Measurements from ENCODE around the gene LIMS3.
"Not testable (repeated sequence)": the region's sequence is repeated elsewhere in the genome, so short reads cannot be mapped to it uniquely, and the experiment has no call there.

LIMS3 gene

DNA sequence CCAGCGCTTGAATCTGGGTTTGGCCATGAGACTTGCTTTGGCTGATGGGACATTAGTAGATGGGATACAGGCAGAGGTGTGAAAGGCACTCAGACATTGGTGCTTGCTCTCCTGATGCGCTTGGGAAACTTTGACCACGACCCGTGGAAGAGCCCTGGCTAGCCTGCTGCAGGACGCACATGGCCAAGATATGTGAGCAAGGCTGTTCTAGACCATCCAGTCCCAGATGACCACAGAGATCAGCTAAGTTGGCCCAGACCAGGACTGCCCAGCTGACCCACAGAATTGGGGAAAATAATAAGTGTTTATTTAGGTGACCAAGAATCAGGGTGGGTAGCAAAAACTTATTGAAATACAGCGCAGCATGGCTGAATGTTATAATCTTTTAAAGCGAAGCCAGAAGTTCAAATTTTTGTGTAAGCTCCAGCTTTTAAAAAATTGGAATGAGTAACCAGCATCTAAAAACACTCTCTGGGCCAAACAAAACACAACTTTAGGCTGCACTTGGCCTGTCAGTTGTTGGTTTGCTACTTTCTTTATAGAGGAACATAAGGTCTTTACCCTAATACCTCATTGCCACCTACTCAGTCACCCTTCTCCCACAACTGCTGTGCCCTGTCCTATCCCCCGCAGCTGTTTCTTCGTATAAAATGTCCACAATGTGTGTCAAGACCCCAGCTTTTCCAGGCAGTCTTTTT lies 51.8 kb downstream of the LIMS3 start:
- not testable (repeated sequence) for H3K4me1 ChIP-seq (ENCODE audit: control insufficient read depth in 1 of 2, insufficient read depth in 1 of 2, low read depth in 1 of 2, low read length in 1 of 2); H3K27ac ChIP-seq; H3K27me3 ChIP-seq; H3K4me3 ChIP-seq (ENCODE audit: low read depth in 1 of 2, low read length in 1 of 2); H3K36me3 ChIP-seq; H3K9me3 ChIP-seq

DNA sequence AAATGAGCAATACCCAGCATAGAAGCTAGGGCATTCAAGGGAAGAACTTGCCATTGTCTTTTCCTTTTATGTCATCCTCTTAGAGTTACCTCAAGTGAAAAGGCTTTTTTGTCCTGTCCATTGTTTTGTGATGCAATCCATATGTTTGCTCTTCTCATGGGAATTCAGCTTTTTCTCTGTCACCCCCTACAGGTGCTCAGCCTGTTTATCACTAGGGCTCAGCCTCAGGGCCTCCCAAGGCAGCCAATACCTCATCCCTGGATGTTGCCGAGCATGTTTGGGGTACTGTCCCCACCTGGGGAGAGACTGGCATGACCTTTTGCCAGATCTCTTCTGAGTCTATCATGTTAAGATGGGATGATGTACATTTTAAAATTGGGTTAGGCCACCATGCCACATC lies 65.5 kb downstream of the LIMS3 start:
- H3K27ac ChIP-seq; H3K36me3 ChIP-seq; H3K9me3 ChIP-seq; H3K27me3 ChIP-seq; H3K4me1 ChIP-seq (ENCODE audit: control insufficient read depth in 1 of 2, insufficient read depth in 1 of 2, low read depth in 1 of 2, low read length in 1 of 2); H3K4me3 ChIP-seq (ENCODE audit: low read depth in 1 of 2, low read length in 1 of 2): not testable (repeated sequence)

DNA sequence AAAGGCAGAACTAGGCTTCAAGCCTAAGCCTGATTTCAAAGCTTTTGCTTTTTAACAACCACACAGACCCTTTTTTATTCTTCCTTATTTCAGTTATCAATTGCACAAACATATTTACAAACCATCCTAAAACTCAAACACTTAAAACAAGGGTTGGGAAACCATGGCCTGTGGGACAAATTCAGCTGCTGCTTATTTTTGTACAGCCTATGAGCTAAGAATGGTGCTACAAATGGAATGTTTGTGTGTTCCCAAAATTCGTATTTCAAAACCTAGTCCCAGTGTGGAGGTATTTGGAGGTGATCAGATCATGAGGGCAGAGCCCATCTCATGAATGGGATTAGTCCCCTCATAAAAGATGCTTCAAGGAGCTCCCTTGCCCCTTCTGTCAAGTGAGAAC lies 67.0 kb downstream of the LIMS3 start:
- H3K9me3 ChIP-seq; H3K27ac ChIP-seq; H3K4me3 ChIP-seq (ENCODE audit: low read depth in 1 of 2, low read length in 1 of 2); H3K4me1 ChIP-seq (ENCODE audit: control insufficient read depth in 1 of 2, insufficient read depth in 1 of 2, low read depth in 1 of 2, low read length in 1 of 2); H3K36me3 ChIP-seq; H3K27me3 ChIP-seq: not testable (repeated sequence)

DNA sequence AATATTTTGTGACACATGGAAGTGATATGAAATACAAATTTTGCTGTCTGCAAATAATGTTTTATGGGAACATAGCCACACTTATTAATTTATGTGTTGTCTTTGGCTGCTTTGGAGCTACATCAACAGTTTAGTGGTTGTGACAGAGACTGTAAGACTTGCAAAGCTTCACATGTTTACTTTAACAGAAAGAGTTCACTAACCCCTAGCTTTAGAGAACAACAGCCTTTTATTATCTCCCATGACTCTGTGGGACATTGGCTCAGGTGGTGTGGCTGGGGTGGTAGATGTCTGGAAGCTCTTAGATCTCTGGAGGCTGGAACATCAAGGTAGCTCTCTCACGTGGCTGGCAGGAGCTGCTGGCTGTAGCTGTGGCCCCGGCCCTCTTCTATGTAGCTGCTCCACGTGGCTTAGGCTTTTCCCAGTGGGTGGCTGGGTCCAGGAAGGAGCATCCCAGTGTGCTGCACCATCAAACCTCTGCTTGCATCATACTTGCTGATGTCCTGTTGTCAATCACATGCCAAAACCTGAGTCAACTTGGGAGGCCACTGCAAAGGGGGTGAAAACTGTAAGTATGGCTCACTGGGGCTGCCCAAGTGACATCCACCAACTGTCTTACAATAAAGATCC lies 67.7 kb downstream of the LIMS3 start:
- H3K4me1 ChIP-seq (ENCODE audit: control insufficient read depth in 1 of 2, insufficient read depth in 1 of 2, low read depth in 1 of 2, low read length in 1 of 2); H3K9me3 ChIP-seq; H3K27ac ChIP-seq; H3K27me3 ChIP-seq; H3K4me3 ChIP-seq (ENCODE audit: low read depth in 1 of 2, low read length in 1 of 2); H3K36me3 ChIP-seq: not testable (repeated sequence)

DNA sequence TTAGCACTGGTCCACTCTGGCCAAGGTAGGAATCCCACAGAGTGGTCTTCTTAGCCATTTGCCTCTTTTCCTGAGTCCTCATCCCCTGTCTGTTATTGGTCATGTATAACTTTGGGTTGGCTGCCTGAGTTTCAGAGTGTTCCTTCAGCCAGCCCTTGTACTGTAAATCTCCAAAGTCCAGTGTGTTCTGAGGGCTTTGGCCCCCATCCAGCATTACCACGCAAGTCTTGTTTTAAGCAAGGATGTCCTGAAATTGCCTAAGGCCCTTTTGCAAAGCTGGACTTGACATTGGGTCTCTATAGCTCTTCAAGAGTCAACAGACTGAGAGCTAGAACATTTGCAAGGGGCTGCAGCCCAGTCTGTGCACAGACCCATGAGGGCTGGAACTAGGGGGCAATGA lies 68.4 kb downstream of the LIMS3 start:
- H3K9me3 ChIP-seq; H3K36me3 ChIP-seq; H3K4me3 ChIP-seq (ENCODE audit: low read depth in 1 of 2, low read length in 1 of 2); H3K27ac ChIP-seq; H3K4me1 ChIP-seq (ENCODE audit: control insufficient read depth in 1 of 2, insufficient read depth in 1 of 2, low read depth in 1 of 2, low read length in 1 of 2); H3K27me3 ChIP-seq: not testable (repeated sequence)

DNA sequence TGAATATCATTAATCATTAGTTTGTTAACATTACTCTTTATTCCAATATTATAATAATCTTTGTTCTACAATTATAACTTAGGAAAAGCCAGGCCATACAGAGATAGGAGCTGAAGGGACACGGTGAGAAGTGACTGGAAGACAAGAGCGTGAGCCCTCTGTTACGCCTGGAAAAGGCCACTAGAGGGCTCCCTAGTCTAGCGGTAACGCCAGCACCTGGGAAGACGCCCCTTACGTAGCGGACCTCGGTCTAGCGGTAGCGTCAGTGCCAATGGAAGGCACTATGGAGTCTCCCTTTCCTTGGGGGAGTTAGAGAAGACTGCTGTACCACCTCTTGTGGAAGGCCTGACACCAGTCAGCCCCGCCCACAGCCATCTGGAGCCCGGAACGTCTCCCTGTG lies 71.4 kb downstream of the LIMS3 start:
- H3K27me3 ChIP-seq; H3K27ac ChIP-seq; H3K4me1 ChIP-seq (ENCODE audit: control insufficient read depth in 1 of 2, insufficient read depth in 1 of 2, low read depth in 1 of 2, low read length in 1 of 2); H3K4me3 ChIP-seq (ENCODE audit: low read depth in 1 of 2, low read length in 1 of 2); H3K36me3 ChIP-seq; H3K9me3 ChIP-seq: not testable (repeated sequence)

DNA sequence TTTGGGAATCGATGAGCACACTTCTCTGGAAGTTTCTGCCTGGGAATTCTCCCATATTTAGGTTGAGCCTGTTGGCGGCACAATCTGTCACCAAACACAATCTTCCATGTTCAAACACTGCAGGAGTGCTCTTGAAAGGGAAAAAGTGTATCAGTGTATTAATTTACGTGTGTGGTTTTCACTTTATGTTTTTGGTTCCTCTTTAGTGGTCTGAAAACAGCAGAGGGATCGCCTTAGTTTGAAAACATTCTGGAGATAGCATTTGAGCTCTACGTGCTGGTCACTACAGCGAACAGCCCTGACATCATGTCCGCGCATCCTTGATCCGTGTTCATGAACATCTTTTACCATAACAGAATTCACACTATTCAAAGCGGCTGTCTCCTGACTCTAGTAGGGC lies 73.2 kb downstream of the LIMS3 start:
- not testable (repeated sequence) for H3K36me3 ChIP-seq; H3K4me1 ChIP-seq (ENCODE audit: control insufficient read depth in 1 of 2, insufficient read depth in 1 of 2, low read depth in 1 of 2, low read length in 1 of 2); H3K9me3 ChIP-seq; H3K27me3 ChIP-seq; H3K4me3 ChIP-seq (ENCODE audit: low read depth in 1 of 2, low read length in 1 of 2); H3K27ac ChIP-seq

Data from neutrophil (primary cell).